ENCODE data around the gene C1orf105. TPM values are rescaled to one million over a fixed set of nuclear protein-coding genes. Genes with fewer than 3 reads are reported as not detected.
A peak's percentile ranks its signal among the peaks of the same experiment; 100 is the strongest.
"Not testable (repeated sequence)": the region's sequence is repeated elsewhere in the genome, so short reads cannot be mapped to it uniquely, and the experiment has no call there.

The C1orf105 gene
- not detected for polyA plus RNA-seq

DNA sequence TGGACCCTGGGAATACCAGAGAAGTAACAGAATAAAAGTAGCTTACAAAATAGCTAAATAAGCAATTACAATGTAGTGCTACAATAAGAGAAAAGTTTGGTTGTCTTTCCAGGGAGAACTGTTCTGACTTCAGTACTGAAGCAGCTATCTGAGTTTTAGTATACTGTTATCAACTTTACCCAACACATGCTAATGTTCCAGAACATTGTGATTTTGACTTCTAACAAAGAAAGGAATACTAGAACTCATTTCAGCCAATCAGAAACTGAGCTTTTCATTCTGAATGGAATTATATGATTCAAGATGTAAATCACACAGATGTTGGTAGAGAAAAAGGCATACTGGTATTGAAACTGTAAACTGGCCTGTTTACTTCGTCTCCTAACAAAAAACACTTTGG is at the start of gene C1orf105:
TSS of gene C1orf105 (plus strand) at position 301 of the 400 bp plus-strand sequence. CDS start 201 bp downstream, outside the sequence.
- Mint-ChIP-seq H3K27ac (peak within 1 kb of the TSS in 1 of 3 donors; percentile 81), H3K27me3 (no peaks in the 10 kb centered on the region), H3K4me1 (peaks cover 0 to 3% (median 0%) of the 10 kb centered on the region in 3 donors), H3K36me3 (peaks cover 3% of the 10 kb centered on the region), H3K9me3 (no peaks in the 10 kb centered on the region), H3K4me3 (no peak within 1 kb of the TSS)

DNA sequence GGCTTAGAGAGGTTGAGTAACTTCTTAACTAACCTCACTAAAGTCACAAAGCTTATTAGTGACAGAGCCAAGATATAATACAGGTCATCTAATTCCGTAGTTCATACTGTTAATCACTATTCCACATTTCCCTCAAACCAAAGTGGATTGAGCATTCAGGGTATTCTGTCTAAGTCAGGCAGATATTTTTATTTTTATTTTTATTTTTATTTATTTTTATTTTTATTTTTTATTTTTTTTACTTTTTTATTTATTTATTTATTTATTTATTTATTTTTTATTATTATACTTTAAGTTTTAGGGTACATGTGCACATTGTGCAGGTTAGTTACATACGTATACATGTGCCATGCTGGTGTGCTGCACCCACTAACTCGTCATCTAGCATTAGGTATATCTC is 48.8 kb upstream of the C1orf105 start:
- not testable (repeated sequence) for H3K27me3 Mint-ChIP-seq, H3K36me3 Mint-ChIP-seq, H3K4me3 Mint-ChIP-seq, H3K27ac Mint-ChIP-seq
- Mint-ChIP-seq H3K9me3 (peaks cover 11 to 27% (median 13%) of the 10 kb centered on the region in 3 donors), H3K4me1 (peaks cover 15 to 19% (median 19%) of the 10 kb centered on the region in 3 donors)

DNA sequence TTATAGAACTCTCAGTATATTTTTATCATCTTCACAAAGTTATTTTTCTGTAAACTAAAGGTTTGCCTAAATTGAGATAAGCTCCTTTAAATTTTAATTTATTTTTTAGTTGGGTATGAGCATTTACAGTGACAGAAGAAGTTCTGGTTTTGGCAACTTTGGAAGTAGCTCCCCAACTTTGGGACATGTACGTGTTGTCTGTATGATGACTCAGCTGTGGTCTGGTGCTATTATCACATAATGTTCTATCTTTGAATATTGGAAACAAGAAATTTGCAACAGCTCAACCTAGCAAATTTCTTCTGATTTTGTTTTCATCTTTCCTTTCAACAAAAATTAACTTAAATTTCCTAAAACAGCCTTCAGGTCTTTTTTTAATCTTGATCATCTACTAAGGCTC is 46.6 kb upstream of the C1orf105 start:
- Mint-ChIP-seq H3K36me3 (peaks cover 12% of the 10 kb centered on the region), H3K4me3 (peak overlapping the region; percentile 16 to 83 (median 50)), H3K27ac (peak overlapping the region; percentile 42 to 91 (median 59)), H3K27me3 (no peaks in the 10 kb centered on the region), H3K4me1 (peaks cover 24 to 27% (median 26%) of the 10 kb centered on the region in 3 donors), H3K9me3 (peaks cover 3 to 12% (median 4%) of the 10 kb centered on the region in 3 donors)

GRCh38 chr1:172375211-172375631 is 45.3 kb upstream of the C1orf105 start:
- peak overlapping the region; percentile 22 to 91 (median 90) for H3K27ac Mint-ChIP-seq
- H3K27me3 Mint-ChIP-seq: no peaks in the 10 kb centered on the region
- H3K9me3 Mint-ChIP-seq: peaks cover 0 to 2% (median 0%) of the 10 kb centered on the region in 3 donors
- peak overlapping the region; percentile 48 to 83 (median 82) for H3K4me3 Mint-ChIP-seq
- H3K4me1 Mint-ChIP-seq: peaks cover 29 to 33% (median 32%) of the 10 kb centered on the region in 3 donors
- peaks cover 12% of the 10 kb centered on the region for H3K36me3 Mint-ChIP-seq

DNA sequence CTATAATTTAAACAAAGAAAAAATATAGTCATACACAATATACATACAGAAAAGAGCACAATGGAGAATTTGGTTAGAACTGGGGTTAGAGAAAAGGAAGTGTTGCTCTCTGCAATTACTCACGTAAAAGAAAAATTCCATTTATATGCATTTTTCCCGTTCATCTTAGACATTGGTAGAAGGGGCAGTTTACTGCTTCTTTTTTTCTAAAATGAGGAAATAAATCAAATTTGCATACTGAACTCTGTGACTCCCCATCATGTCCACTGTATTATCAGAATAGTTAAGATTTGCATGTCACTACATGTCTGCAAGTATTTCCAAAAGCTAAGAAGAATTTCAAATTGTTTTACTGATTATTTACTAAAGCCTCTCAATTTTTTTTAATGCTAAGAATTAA is 44.1 kb upstream of the C1orf105 start:
- H3K27me3 Mint-ChIP-seq: no peaks in the 10 kb centered on the region
- H3K4me1 Mint-ChIP-seq: peaks cover 38 to 42% (median 40%) of the 10 kb centered on the region in 3 donors
- peak overlapping the region; percentile 83 to 94 (median 88) for H3K4me3 Mint-ChIP-seq
- H3K36me3 Mint-ChIP-seq: peaks cover 12% of the 10 kb centered on the region
- no peaks in the 10 kb centered on the region for H3K9me3 Mint-ChIP-seq
- H3K27ac Mint-ChIP-seq: peak overlapping the region; percentile 58 to 79 (median 59)

- no peak overlapping the region for H3K27ac Mint-ChIP-seq
- no peaks in the 10 kb centered on the region for H3K9me3 Mint-ChIP-seq
- no peaks in the 10 kb centered on the region for H3K27me3 Mint-ChIP-seq
- H3K4me1 Mint-ChIP-seq: peaks cover 40 to 54% (median 49%) of the 10 kb centered on the region in 3 donors
- no peak overlapping the region for H3K4me3 Mint-ChIP-seq
- H3K36me3 Mint-ChIP-seq: peaks cover 10% of the 10 kb centered on the region
These were observed 42.9 kb upstream of the C1orf105 start for GRCh38 chr1:172377565-172377964.

- peaks cover 10% of the 10 kb centered on the region for H3K36me3 Mint-ChIP-seq
- H3K27ac Mint-ChIP-seq: no peak overlapping the region
- H3K9me3 Mint-ChIP-seq: no peaks in the 10 kb centered on the region
- peak overlapping the region in 1 of 4 donors; percentile 49 for H3K4me3 Mint-ChIP-seq
- no peaks in the 10 kb centered on the region for H3K27me3 Mint-ChIP-seq
- H3K4me1 Mint-ChIP-seq: peaks cover 41 to 59% (median 50%) of the 10 kb centered on the region in 3 donors
These were observed 42.2 kb upstream of the C1orf105 start for GRCh38 chr1:172378109-172378760.

- H3K4me3 Mint-ChIP-seq: peak overlapping the region; percentile 68 to 85 (median 71)
- H3K27me3 Mint-ChIP-seq: no peaks in the 10 kb centered on the region
- no peaks in the 10 kb centered on the region for H3K9me3 Mint-ChIP-seq
- H3K27ac Mint-ChIP-seq: peak overlapping the region; percentile 4 to 92 (median 85)
- H3K4me1 Mint-ChIP-seq: peaks cover 26 to 53% (median 42%) of the 10 kb centered on the region in 3 donors
- peaks cover 6% of the 10 kb centered on the region for H3K36me3 Mint-ChIP-seq
These were observed 39.8 kb upstream of the C1orf105 start for GRCh38 chr1:172380441-172381244.

DNA sequence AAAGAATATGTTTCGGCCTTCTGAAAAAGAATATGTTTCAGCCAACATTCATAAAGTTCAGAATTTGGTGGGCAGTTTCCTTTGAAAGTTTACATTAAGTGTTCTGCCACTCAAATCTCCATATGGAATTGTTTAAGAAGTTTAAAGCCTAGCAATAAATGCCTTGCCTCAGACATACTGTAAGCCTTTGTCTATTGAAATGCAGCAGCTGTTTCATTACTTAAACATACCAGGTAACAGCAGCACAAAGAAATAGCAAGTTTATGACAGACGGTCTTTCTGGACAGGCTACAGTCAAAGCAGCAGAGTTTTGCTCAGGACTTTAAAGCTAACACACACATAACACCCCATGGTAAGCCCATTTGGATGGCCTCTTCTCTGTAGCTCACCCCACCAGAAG is 38.5 kb upstream of the C1orf105 start:
- H3K27me3 Mint-ChIP-seq: no peaks in the 10 kb centered on the region
- peak overlapping the region; percentile 51 to 85 (median 55) for H3K27ac Mint-ChIP-seq
- no peaks in the 10 kb centered on the region for H3K9me3 Mint-ChIP-seq
- H3K36me3 Mint-ChIP-seq: peaks cover 6% of the 10 kb centered on the region
- H3K4me1 Mint-ChIP-seq: peaks cover 21 to 46% (median 39%) of the 10 kb centered on the region in 3 donors
- peak overlapping the region in 2 of 4 donors; percentile 25 to 70 for H3K4me3 Mint-ChIP-seq

GRCh38 chr1:172382406-172382805 is 38.1 kb upstream of the C1orf105 start:
- Mint-ChIP-seq H3K9me3 (no peaks in the 10 kb centered on the region), H3K4me3 (no peak overlapping the region), H3K27ac (peak overlapping the region in 1 of 3 donors; percentile 14), H3K4me1 (peaks cover 21 to 46% (median 38%) of the 10 kb centered on the region in 3 donors), H3K36me3 (peaks cover 6% of the 10 kb centered on the region), H3K27me3 (no peaks in the 10 kb centered on the region)

DNA sequence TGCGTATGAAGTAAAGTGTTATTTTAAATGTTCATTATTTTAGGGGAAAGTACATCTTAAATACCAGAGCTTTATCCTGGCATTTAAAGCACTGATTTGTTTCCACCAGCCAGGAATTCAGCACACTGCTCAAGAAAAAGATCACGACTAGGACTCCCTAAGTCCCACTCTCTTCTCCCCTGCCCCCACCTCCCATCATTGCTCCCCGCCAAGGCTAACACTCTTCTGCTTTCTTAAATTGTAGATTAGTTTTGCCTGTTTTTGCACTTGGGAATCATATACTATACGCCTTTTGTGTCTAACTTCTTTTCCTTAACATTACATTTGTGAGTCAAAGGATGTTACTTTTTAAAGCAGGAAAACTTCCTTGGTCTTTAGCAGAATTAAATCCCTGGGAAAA is 37.5 kb upstream of the C1orf105 start:
- H3K27me3 Mint-ChIP-seq: no peaks in the 10 kb centered on the region
- H3K9me3 Mint-ChIP-seq: no peaks in the 10 kb centered on the region
- peaks cover 20 to 45% (median 37%) of the 10 kb centered on the region in 3 donors for H3K4me1 Mint-ChIP-seq
- H3K27ac Mint-ChIP-seq: no peak overlapping the region
- H3K36me3 Mint-ChIP-seq: peaks cover 6% of the 10 kb centered on the region
- H3K4me3 Mint-ChIP-seq: peak overlapping the region in 1 of 4 donors; percentile 11

DNA sequence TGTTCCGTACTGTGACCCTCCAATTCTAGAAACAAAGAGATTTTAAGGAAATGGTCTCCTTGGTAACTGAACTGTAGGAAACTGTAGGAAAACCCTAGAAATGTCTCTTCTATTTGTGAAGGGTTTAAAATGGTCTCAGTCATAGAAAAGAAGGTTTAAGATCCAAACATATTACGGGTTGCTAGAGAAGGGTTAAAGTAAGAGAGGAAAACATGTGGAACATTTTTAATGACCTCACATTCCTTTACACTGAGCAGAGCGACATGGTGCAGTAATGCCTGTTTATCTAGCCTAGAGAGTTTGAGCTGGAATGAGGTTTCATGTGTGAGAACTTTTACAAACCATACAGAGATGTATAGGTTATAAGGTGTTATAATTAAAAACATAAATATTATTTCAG is 36.9 kb upstream of the C1orf105 start:
- Mint-ChIP-seq H3K27me3 (no peaks in the 10 kb centered on the region), H3K4me3 (peak overlapping the region in 1 of 4 donors; percentile 11), H3K9me3 (no peaks in the 10 kb centered on the region), H3K36me3 (peaks cover 2% of the 10 kb centered on the region), H3K27ac (no peak overlapping the region), H3K4me1 (peaks cover 17 to 40% (median 34%) of the 10 kb centered on the region in 3 donors)

DNA sequence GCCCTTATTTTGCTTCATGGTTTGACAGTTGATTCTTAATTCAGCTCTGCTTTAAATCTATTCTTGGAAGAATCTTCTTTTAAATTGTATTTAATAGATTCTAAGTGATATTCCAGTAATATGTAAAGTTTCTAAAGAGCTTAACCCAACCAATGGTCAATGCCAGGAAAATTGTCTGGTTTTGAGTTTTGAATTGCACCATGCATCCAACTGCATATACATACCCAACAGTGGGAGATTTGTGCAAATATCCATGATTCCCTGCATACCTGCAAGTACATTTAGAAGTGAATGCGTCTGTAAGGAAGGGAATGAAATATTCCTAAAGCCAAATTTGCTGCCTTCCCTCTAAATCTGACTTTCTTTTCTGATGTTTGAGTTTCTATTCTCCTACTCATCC is 35.8 kb upstream of the C1orf105 start:
- Mint-ChIP-seq H3K4me1 (peaks cover 10 to 33% (median 33%) of the 10 kb centered on the region in 3 donors), H3K9me3 (no peaks in the 10 kb centered on the region), H3K4me3 (no peak overlapping the region), H3K27ac (no peak overlapping the region), H3K36me3 (no peaks in the 10 kb centered on the region), H3K27me3 (no peaks in the 10 kb centered on the region)

DNA sequence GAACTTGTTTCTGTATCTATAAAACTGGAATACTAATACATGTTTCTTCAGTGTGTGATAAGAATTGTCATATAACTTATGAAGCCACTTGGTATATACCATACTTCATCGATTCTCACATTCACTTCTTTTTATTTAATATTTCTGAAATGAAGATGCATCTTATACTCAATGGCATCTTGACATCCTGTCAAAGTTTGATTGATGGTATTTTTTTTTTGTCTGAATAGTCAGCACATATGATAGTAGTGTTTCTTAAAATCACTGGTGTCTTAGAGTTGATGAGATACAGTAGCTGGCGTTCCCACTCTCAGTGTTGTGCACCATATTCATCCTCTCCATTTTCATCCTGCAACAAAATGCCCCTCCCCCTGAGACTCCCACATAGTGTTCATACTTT is 34.4 kb upstream of the C1orf105 start:
- no peaks in the 10 kb centered on the region for H3K27me3 Mint-ChIP-seq
- no peaks in the 10 kb centered on the region for H3K36me3 Mint-ChIP-seq
- no peak overlapping the region for H3K27ac Mint-ChIP-seq
- H3K4me1 Mint-ChIP-seq: peaks cover 18 to 36% (median 32%) of the 10 kb centered on the region in 3 donors
- no peak overlapping the region for H3K4me3 Mint-ChIP-seq
- no peaks in the 10 kb centered on the region for H3K9me3 Mint-ChIP-seq

DNA sequence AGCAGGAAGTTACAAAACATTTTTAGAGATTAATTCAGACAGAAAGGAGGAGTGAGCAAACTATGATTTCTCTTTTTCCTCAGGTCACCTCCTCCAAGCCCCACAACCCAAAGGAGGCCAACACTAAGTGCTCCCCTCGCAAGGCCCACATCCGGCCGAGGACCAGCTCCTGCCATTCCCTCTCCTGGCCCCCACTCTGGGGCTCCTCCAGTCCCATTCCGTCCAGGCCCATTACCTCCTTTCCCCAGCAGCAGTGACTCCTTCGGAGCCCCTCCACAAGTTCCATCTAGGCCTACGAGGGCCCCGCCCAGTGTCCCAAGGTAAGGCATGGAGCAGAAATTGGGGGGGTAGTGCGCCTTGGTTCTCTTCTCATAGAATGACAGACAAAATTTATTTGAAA is 32.0 kb upstream of the C1orf105 start:
- H3K4me1 Mint-ChIP-seq: peaks cover 22 to 45% (median 32%) of the 10 kb centered on the region in 3 donors
- H3K27ac Mint-ChIP-seq: peak overlapping the region in 2 of 3 donors; percentile 16 to 85
- no peak overlapping the region for H3K4me3 Mint-ChIP-seq
- no peaks in the 10 kb centered on the region for H3K27me3 Mint-ChIP-seq
- no peaks in the 10 kb centered on the region for H3K36me3 Mint-ChIP-seq
- no peaks in the 10 kb centered on the region for H3K9me3 Mint-ChIP-seq

Measured in IgD-negative memory B cell (primary cell).